Stimulated activated naive CD4-positive, alpha-beta T cell (primary cell): ENCODE results near the gene UNKL.

ENCODE experiments used
- DNase-seq, 6 experiments: peaks; one replicate each; lab custom pipeline; 2025; lab: John Stamatoyannopoulos, UW

UNKL gene

GRCh38 chr16:1414532-1415260, at the start of gene UNKL:
UNKL (minus strand) TSS chr16:1414704; CDS start chr16:1414691, 13 bp downstream.
- peak; percentile 65 to 87 (median 83) for DNase-seq

GRCh38 chr16:1461146-1461545, 46.6 kb upstream of the UNKL start:
- DNase-seq = no peak

DNA sequence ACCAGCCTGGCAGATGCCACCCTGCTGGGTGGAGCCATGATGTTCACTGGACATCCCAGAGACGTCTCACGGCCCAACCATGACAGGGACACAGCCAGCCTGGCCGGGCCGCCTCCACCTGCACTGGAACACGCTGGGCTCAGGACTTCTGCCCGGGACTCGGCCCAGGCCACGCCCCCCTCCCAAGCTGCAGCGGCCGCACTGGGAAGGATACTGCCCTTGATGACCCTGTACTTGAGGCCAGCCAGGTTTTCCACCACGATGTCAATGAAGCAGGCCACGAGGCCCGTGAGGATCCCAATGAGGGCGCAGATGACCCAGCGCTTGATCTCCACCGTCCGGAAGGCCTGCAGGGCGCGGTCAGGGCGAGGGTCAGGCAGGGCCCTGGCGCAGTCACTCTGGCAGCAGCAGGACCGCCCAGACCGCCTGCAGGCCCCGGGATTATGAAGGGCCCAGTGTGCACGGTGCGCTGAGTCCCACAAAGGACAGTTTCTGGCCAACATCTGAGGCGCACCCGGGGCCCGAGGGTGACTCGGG, 46.2 kb upstream of the UNKL start:
- DNase-seq = no peak

DNA sequence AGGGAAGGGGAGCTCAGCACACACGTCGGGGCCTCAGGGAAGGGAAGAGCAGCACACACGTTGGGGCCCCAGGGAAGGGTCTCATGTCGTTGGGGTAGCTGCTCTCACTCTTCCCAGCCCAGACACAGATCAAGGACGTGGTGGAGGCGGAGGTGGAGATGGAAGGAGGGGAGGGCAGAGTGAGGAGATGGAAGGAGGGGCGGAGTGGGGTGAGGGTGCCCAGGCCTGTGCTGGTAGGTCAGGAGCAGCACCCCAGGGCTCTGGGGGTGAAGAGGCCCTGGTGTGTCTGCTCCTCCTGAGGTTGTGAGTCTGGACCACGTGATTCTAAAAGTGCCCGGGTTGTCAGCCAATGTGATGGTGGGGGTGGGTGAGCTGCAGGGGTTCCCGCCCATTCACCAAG, 45.5 kb upstream of the UNKL start:
- DNase-seq = no peak

DNA sequence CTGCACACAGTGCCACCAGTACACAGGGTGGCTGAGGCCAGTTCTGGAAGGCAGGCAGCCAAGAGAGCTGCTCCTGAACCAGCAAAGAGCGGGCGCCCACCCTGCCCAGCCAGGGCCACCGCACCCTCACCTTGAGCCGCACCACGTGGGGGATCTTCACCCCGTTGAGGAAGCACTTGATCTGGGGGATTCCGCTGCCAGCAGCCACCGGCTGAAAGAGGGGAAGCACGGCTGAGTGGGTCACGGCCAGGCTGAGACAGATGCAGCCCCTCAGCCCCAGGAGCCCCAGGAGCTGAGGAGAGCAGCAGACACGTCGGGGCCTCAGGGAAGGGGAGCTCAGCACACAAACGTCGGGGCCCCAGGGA, 44.5 kb upstream of the UNKL start:
- no peak for DNase-seq

GRCh38 chr16:1458336-1458976, 44.0 kb upstream of the UNKL start:
- DNase-seq = no peak

GRCh38 chr16:1457489-1458245, 43.2 kb upstream of the UNKL start:
- DNase-seq = no peak

DNA sequence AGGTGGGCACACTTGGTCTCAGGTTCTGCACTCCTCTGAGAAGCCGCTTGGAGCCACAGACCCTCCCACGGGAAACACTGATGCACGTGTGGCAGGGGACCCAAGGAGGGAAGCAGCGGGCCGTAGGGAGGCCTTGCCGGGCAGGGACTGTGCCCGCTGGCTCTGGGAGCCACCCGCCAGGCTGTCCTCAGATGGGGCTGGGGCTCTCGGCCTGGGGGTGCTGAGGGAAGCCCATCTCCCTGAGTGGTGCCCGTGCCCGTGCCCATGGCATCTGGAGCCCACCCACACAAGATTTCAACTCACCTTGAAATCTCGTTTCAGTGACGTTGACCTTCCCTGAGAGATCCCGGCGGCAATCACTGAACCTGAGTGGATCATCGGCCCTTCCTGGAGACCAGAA, 42.4 kb upstream of the UNKL start:
- no peak for DNase-seq

DNA sequence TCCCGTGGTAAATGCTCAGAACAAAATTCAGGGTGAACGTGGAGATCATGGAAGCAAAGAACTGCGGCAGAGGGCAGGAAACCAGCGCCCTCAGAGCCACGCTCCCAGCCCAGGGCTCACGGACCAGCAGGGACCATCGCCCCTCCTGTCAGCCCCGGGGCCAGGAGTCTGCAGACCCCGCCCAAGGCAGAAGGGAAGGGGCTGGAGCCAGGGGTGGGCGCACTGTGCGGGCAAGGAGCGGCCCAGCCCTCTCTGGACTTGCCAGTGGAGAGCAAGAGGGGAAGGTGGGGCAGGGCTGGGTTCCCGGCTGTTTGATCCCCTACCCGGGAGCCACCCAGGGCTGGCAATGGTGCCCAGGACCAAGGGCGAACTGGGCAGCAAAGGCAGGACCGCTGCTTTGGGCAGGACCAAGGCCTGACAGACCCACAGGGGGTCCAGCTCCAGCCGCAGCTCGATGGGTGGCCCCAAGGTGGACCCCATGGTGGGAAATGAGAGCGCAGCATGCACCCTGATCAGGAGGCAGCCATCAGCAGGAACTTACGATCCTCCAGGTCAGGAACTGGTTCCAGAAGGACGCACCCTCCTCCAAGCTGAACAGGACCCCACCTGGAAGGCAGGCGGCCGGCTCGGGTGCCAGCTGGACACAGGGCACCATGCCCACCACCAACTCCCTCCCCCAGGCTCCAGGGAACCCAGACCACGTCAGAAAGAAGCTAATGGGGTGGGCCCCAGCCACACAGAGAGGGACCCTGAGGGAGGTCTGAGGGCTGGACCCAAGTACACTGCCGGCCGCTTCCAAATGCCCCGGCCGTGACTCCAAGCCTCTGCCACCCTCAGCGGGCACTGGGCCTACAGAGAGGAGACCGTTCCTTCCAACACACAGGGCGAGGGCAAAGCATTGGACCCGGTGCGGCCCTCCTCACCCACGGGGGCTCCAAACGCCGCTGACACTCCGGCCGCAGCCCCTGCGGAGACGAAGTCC, 41.0 kb upstream of the UNKL start:
- no peak for DNase-seq

GRCh38 chr16:1454561-1454960, 40.1 kb upstream of the UNKL start:
- DNase-seq = no peak

- no peak for DNase-seq
Measured at GRCh38 chr16:1453316-1453715, 38.8 kb upstream of the UNKL start.

DNA sequence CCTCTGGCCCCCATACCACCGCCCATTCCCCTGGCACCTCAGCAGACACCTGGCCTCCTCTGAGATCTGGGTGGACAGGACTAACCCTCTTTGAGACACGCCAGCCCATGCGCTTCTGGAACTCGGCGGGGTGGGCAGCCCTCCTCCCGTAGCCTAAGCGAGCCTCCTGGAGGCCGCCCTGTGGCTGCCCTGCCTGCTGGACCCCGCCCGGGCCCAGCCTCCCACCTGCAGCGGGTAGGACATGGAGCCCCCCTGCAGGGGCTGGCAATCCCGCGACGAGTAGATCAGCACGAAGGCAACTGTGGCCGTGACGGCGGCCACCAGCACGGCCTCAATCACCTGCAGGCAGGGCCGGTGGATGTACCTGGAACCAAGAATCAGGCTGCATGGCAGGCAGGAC, 38.0 kb upstream of the UNKL start:
- no peak for DNase-seq

DNA sequence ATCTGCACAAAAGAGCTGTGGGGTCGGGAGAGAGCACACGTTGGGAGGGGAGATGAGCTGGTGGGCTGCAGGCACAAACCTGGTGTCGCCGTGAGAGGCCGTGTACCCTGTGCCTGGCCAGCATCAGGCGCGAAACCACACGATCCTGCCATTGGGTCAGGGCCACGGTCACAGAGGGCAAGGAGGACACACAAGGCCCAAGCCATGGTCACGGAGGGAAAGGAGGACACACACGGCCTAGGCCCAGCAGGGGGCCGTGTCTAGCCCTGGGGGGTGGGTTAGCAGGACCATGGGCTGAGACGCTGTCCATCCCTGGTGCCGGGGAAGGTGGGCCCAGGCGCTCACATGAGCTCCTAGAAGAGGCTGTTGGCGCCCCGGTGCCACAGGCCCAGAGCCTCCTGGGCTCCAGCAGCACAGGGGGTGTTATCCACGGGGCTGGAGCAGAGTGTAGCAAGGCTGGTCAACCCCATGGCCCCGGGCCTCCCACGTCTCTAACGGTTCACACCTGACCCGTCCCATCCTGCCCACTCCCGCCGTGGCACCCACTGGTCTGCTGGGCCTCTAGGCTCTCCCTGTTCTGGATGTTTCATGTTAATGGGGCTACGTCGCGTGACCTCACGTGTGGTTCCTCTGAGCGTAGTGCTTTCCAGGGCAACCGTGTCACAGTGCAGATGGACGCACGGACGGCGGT, 37.3 kb upstream of the UNKL start:
- DNase-seq = no peak

DNA sequence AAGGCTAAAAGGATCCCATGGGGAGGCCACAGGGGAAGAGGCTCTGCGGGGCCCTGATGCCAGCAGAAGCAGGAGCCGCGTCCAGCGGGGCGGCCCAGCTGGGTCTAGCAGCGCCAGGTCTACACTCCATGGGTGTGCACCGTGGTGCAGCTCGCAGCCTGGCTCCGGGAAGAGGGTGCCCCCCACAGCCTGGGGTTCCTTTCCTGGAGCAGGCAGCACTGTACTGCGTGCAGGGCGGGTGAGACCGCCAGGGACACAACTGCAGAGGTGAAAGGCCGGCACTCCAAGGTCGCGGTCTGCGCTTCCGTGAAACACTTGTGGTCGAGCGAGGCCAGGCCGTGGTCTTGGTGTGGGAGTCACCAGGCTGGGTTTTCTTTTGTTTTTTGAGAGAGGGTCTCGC, 36.3 kb upstream of the UNKL start:
- DNase-seq = no peak

- no peak for DNase-seq
Measured at GRCh38 chr16:1450218-1450617, 35.7 kb upstream of the UNKL start.

- DNase-seq = no peak
Measured at GRCh38 chr16:1449201-1449788, 34.8 kb upstream of the UNKL start.

DNA sequence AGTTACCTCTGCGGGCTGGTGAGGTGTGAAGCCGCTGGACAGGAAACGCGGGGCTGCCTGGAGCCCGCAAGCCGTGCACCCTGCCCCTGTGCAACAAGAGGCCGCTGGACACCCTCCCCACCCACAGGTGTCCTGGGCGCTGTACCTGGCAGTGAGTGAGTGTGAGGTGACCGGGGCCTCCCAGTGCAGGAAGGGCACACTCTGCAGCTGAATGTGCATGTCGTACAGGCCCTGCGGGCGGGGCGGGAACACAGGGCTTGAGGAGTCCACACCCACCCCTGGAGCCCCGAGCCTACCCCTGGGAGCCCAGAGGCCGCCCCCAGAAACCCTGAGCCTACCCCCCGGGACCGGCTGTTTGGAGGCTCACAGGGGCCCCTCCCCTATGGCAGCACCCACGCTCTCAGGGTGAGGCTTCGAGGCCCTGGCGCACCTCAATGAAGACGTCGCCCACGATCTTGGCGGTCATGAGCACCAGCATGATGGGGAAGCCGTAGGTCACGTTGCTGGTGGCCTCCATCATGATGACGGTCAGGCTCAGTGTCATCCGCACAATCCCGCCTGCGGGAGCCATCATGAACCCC, 34.1 kb upstream of the UNKL start:
- DNase-seq = no peak

GRCh38 chr16:1447965-1448364, 33.5 kb upstream of the UNKL start:
- DNase-seq = no peak

DNA sequence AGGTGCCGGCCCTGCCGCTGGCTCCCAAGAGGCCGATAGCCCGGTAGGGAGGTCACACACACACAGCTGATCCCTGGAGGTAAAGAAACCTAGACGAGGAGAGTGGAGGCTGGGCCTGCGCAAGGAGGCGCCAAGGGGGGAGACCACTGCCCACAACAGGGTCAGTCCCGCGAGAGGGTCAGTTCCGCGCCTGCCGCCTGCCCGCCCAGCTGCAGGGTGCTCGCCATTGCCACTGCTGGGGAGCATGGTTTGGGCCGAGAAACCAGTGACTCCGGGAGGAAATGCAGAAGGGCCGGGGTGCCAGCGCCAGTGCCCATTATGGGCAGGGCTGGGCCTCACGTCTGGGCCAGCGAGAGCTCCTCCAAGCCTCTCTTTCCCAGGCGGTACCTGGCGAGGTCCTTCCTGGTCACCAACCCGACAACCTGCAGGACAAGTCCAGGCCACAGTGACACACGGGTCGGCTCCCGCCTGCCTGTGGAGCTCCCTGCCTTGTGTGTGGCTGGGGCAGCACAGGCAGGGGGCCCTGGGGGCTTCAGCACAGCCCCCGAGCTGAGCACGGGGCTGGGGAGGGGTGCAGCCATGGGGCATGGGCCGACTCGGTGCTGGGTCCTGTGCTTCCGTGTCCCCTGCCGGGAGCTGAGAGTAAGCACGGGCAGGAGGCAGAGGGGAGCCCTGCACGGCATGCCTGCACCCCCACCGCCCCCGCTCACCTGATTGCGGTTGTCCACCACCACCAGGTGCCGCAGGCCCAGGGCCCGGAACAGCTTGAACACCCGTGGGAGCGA, 32.0 kb upstream of the UNKL start:
- no peak for DNase-seq
